Middle frontal gyrus (tissue), 1 donor: ENCODE measurements around the gene NUP88.

Source experiments
- DNase-seq: peaks from one replicate; pipeline ENCODE4 v3.0.0-alpha.2; 2015; ENCODE audit warnings: low spot score; ENCODE audit errors: extremely low spot score

NUP88 gene

GRCh38 chr17:5355421-5356129, 63.9 kb downstream of the NUP88 start:
- DNase-seq, result no peak

DNA sequence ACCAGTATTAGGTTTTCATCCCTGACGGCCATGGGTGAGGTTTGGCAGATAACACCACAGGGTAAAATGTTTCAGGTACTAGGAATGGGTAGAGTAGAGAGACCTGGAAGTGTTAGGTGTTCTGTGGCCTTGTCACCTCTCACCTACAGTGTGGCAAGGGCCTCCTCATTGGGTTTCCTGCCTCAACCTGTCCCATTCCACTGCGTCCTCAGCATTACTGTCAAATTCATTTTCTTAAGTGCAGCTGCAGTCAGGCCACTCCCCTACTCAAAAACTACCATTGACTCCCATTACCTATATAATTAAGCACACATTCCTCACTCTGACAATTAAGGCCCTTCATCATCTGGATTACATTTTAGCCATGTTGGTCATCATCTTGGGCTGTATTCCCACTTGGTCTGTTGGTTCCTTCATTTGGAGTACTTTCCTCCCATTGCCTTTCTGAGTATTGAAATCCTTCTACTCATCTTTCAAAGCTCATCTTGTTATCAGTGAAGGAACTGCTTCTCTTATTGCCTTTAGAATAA, 64.5 kb downstream of the NUP88 start:
- no peak for DNase-seq

GRCh38 chr17:5354310-5354709, 65.2 kb downstream of the NUP88 start:
- DNase-seq, result no peak

DNA sequence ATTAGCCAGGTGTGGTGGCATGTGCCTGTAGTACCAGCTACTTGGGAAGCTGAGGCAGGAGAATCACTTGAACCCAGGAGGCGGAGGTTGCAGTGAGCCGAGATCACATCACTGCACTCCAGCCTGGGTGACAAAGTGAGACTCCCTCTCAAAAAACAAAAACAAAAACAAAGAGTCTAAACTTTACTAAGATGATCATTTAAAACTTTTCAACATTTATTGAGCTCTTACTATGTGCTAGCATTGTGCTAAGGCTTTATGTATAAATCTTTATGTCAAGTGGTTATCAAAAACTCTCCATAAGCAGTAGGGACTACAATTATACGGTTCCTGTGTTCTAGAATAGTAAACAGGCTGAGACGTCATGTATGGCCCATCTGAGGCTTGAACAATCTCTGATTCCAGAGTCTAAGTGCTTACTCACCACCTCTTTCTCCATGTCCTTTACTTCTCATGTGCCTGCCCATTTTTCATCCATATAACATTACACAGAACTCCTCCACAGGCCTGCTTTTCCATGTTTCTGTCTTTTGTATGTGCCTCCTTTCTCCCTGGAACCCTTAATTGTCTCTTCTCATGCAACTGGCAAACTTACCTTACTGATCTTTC, 66.7 kb downstream of the NUP88 start:
- no peak for DNase-seq

GRCh38 chr17:5344914-5345313, 74.5 kb downstream of the NUP88 start:
- no peak for DNase-seq
